GM12878 (cell line): ENCODE measurements around the gene MED25. TPM values are rescaled to one million over a fixed set of nuclear protein-coding genes. Genes with fewer than 3 reads are reported as not detected.

Experiments used
- ATAC-seq: fragments of 200-7000 bp; cut with Tn5 transposase; 3 replicates; pipeline ENCODE4 v1.9.1; 2020; ENCODE audit warnings: mild to moderate bottlenecking, moderate library complexity
- BruUV-seq: library from RNA; stranded (reverse); fragments of 400-500 nt; replicated peaks from 2 replicates; lab custom pipeline; 2021; lab: Mats Ljungman, UMichigan
- CTCF ChIA-PET: fragments of 300-600 bp; sonication (Branson Sonifier 250); formaldehyde crosslinking; extraction: SDS; loops from one replicate; lab custom pipeline; 2021; ENCODE audit warnings: inconsistent platforms; lab: Yijun Ruan, JAX
- POLR2A ChIA-PET: fragments of 350-600 bp; formaldehyde crosslinking; extraction: SDS; loops from one replicate; lab custom pipeline; 2021; ENCODE audit warnings: inconsistent platforms; lab: Charles Lee
- RAD21 ChIA-PET: fragments of 300-600 bp; sonication (Branson Sonifier 250); formaldehyde crosslinking; loops from one replicate; lab custom pipeline; 2023; ENCODE audit warnings: antibody characterized with exemption; ENCODE audit not compliant: unreplicated experiment; lab: Charles Lee
- SMC1A ChIA-PET: fragments of 300-600 bp; sonication (Branson Sonifier 250); formaldehyde crosslinking; loops from one replicate; lab custom pipeline; 2023; ENCODE audit not compliant: unreplicated experiment, uncharacterized antibody; lab: Charles Lee
- DNase-seq: peaks from one replicate; pipeline ENCODE4 v3.0.0-alpha.2; 2011; ENCODE audit warnings: low read depth, low spot score
- FAIRE-seq: peaks from 3 replicates; lab custom pipeline; 2011; peaks lifted over from hg19 to GRCh38; lab: Jason Lieb, UNC
- H2AFZ ChIP-seq: 2 replicates; pipeline ENCODE4 v1.6.0; 2011; ENCODE audit warnings: low read depth, low read length, control low read depth; ENCODE audit not compliant: control insufficient read depth
- H3K27ac ChIP-seq: 2 replicates; pipeline ENCODE4 v1.5.1; 2011; ENCODE audit warnings: control low read depth; ENCODE audit not compliant: control insufficient read depth, insufficient read depth
- H3K27me3 ChIP-seq, 2 experiments: replicated peaks in 1 of 2; 2 replicates each; pipeline versions ENCODE4 v1.6.0 to v1.6.1; 2011; ENCODE audit warnings: low read length in 1 of 2; ENCODE audit not compliant: control insufficient read depth in 2 of 2, insufficient read depth in 2 of 2
- H3K36me3 ChIP-seq, 2 experiments: 2 replicates each; pipeline ENCODE4 v1.5.1; 2011; ENCODE audit warnings: low read length in 1 of 2; ENCODE audit not compliant: control insufficient read depth in 2 of 2, insufficient read depth in 2 of 2
- H3K4me1 ChIP-seq: 2 replicates; pipeline ENCODE4 v1.6.1; 2011; ENCODE audit warnings: mild to moderate bottlenecking, low read length, moderate library complexity, mixed read lengths; ENCODE audit not compliant: control insufficient read depth, insufficient read depth
- H3K4me2 ChIP-seq: 2 replicates; pipeline ENCODE4 v1.6.0; 2011; ENCODE audit warnings: control low read depth; ENCODE audit not compliant: control insufficient read depth, insufficient read depth
- H3K4me3 ChIP-seq: fragments of 200-600 bp; sonication (generic); 2 replicates; pipeline ENCODE4 v1.5.1; 2016
- H3K79me2 ChIP-seq: 2 replicates; pipeline ENCODE4 v1.6.0; 2011; ENCODE audit warnings: low read length; ENCODE audit not compliant: control insufficient read depth, insufficient read depth
- H3K9ac ChIP-seq: 2 replicates; pipeline ENCODE4 v1.8.0; 2011; ENCODE audit warnings: low read length, control low read depth, mixed read lengths; ENCODE audit not compliant: control insufficient read depth, insufficient read depth
- H3K9me3 ChIP-seq: replicated peaks from 3 replicates; pipeline ENCODE4 v1.5.1; 2011; ENCODE audit warnings: mild to moderate bottlenecking, low read length; ENCODE audit not compliant: control insufficient read depth, insufficient read depth
- H4K20me1 ChIP-seq: 2 replicates; pipeline ENCODE4 v1.6.0; 2011; ENCODE audit not compliant: control insufficient read depth, insufficient read depth
- BCL3 ChIP-seq: IDR thresholded peaks from 2 replicates; pipeline ENCODE4 v1.6.1; 2011; ENCODE audit warnings: borderline replicate concordance, low read depth, mild to moderate bottlenecking, moderate library complexity, low read length; ENCODE audit not compliant: insufficient read depth, poor library complexity, severe bottlenecking
- EED ChIP-seq: sonication (generic); IDR thresholded peaks from 2 replicates; pipeline ENCODE4 v1.6.1; 2016; ENCODE audit warnings: antibody characterized with exemption, low read depth
- EGR1 ChIP-seq, 2 experiments: IDR thresholded peaks; 1 replicate in 1 of 2; 2 replicates in 1 of 2; pipeline ENCODE4 v1.6.1; 2011 to 2012; ENCODE audit warnings: low read depth in 2 of 2, low read length in 2 of 2, borderline replicate concordance in 1 of 2, mild to moderate bottlenecking in 1 of 2, moderate library complexity in 1 of 2
- FOXK2 ChIP-seq: fragments of 450-650 bp; IDR thresholded peaks from 2 replicates; pipeline ENCODE4 v1.6.1; 2017; ENCODE audit warnings: mild to moderate bottlenecking, moderate library complexity
- JUNB ChIP-seq: IDR thresholded peaks from 2 replicates; pipeline ENCODE4 v1.6.1; 2016; ENCODE audit warnings: antibody characterized with exemption, mild to moderate bottlenecking
- PAX5 ChIP-seq: IDR thresholded peaks from 2 replicates; pipeline ENCODE4 v1.6.1; 2011; ENCODE audit warnings: low read depth, low read length, borderline replicate concordance
- SIN3A ChIP-seq: IDR thresholded peaks from 2 replicates; pipeline ENCODE4 v1.6.1; 2012; ENCODE audit warnings: low read depth, low read length, improper control_type of control experiment
- SIX5 ChIP-seq: IDR thresholded peaks from 2 replicates; pipeline ENCODE4 v1.6.1; 2011; ENCODE audit warnings: mild to moderate bottlenecking, low read depth, low read length, moderate library complexity; ENCODE audit not compliant: severe bottlenecking
- SKIL ChIP-seq: fragments of 450-650 bp; IDR thresholded peaks from 2 replicates; pipeline ENCODE4 v1.6.1; 2017; ENCODE audit warnings: mild to moderate bottlenecking, low read depth, inconsistent platforms; ENCODE audit not compliant: poor library complexity, severe bottlenecking
- SMC3 ChIP-seq: IDR thresholded peaks from 2 replicates; pipeline ENCODE4 v1.6.1; 2011; ENCODE audit warnings: low read length, improper control_type of control experiment, borderline replicate concordance
- SP1 ChIP-seq: IDR thresholded peaks from one replicate; pipeline ENCODE4 v1.6.1; 2011; ENCODE audit warnings: low read depth, low read length
- SUZ12 ChIP-seq: fragments of 200-600 bp; sonication (generic); IDR thresholded peaks from one replicate; pipeline ENCODE4 v1.6.1; 2018; ENCODE audit warnings: antibody characterized with exemption, mild to moderate bottlenecking; ENCODE audit not compliant: unreplicated experiment
- YBX1 ChIP-seq: fragments of 450-650 bp; IDR thresholded peaks from 2 replicates; pipeline ENCODE4 v1.6.1; 2016; ENCODE audit warnings: antibody characterized with exemption
- ZBED1 ChIP-seq: IDR thresholded peaks from 2 replicates; pipeline ENCODE4 v1.6.1; 2016; ENCODE audit warnings: borderline replicate concordance
- WGBS: methylation state at CpG from one replicate; pipeline ENCODE4 v1.1.6; 2016; ENCODE audit warnings: low lambda C conversion rate; ENCODE audit not compliant: insufficient replicate concordance, insufficient coverage; ENCODE audit errors: missing lambda C conversion rate; 5-methylcytosine and 5-hydroxymethylcytosine counted together
- in situ Hi-C: fragments of 300-500 bp; cut with MboI; formaldehyde crosslinking; loops from 9 replicates; pipeline ENCODE4 v1.14.3; 2018; ENCODE audit warnings: mixed read lengths
- intact Hi-C: fragments of 100-400 bp; cut with micrococcal nuclease; formaldehyde crosslinking; loops from one replicate; pipeline ENCODE4 v1.14.2; 2022; ENCODE audit not compliant: unreplicated experiment
- polyA plus RNA-seq, 11 experiments: library from polyadenylated mRNA; depleted of rRNA in 4 of 11; unstranded in 6 of 11; stranded (reverse) in 5 of 11; fragments of >200 nt; fragmentation: Nextera tagmentation in 4 of 11; fragmentation: Illumina TruSeq in 1 of 11; extraction: Ambion mirVana in 4 of 11; extraction: Trizol in 1 of 11; gene quantifications; 1 replicate in 1 of 11; 2 replicates in 10 of 11; pipeline versions ENCODE4 v1.2.1 to v1.2.3, GENCODE V29; 2011 to 2016; ENCODE audit warnings: inconsistent platforms in 2 of 11, missing spikeins in 2 of 11, low read depth in 1 of 11
- total RNA-seq, 4 experiments: library from RNA; depleted of rRNA in 3 of 4; stranded (reverse); fragments of >200 nt in 3 of 4; fragmentation: Illumina TruSeq in 1 of 4; extraction: Trizol in 1 of 4; gene quantifications; 2 replicates each; pipeline versions ENCODE4 v1.2.1 to v1.2.3, GENCODE V29; 2013 to 2021
- TF ChIP-seq, protein P1 (sequence below): fragments of 450-650 bp; IDR thresholded peaks from 2 replicates; pipeline ENCODE4 v1.6.1; 2017; ENCODE audit warnings: mild to moderate bottlenecking, moderate library complexity

MED25 gene
- total and polyA plus RNA-seq, 10 of the 15 experiments (the other 5 are each of a cell fraction or from before 2014, with no cell fraction given): 3.5 to 53.9 (median 17.1) TPM

DNA sequence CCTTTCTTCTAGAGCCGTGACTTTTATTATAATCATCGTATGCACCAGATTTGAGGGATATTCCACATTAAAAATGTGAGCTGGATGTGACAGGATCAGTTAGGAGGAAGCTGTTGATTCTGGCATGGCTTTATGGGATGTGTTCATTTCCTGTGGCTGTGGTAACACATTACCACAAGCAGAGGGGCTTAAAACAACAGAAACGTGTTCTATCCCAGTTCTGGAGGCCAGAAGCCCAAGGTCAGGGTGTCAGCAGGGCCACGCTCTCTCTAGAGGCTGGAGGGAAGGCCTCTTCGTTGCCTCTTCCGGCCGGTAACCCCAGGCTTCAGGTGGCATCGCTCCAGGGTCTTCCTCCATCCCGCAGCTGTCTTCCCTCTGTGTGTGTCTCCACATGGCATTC lies 14.5 kb downstream of the MED25 start (continued):
- TF ChIP-seq SKIL (no peak), SP1 (no peak), SUZ12 (no peak), SMC3 (no peak)

GRCh38 chr19:49833599-49833998 lies 15.5 kb downstream of the MED25 start:
- Histone ChIP-seq H3K9me3 (no peaks in the 10 kb centered on the region), H3K27me3 (no peaks in the 10 kb centered on the region), H3K9ac (no peak overlapping the region), H3K36me3 (peaks cover 17 to 33% of the 10 kb centered on the region in 2 experiments), H3K4me1 (no peaks in the 10 kb centered on the region), H3K4me2 (no peak overlapping the region), H3K27ac (no peak overlapping the region), H4K20me1 (no peaks in the 10 kb centered on the region), H2AFZ (no peak overlapping the region), H3K79me2 (no peaks in the 10 kb centered on the region), H3K4me3 (no peak overlapping the region)
- no peak for DNase-seq
- ChIA-PET CTCF (no interaction called here), RAD21 (no interaction called here), POLR2A (interaction anchor here (0.5 kb wide), 1 partner anchor 118 kb away, joined by 3 read pairs; no protein-coding TSS in a partner anchor), SMC1A (no interaction called here)
- no peak for ATAC-seq
- in situ Hi-C loops: no loop called here
- BruUV-seq: no TSS peak
- no peak for FAIRE-seq
- WGBS: 86% methylated on average over 7 of the region's 7 CpGs
- intact Hi-C loops: no loop called here
- TF ChIP-seq SIX5: no peak
- no peak for TF ChIP-seq ZBED1
- TF ChIP-seq EED: no peak
- TF ChIP-seq BCL3: no peak
- no peak for TF ChIP-seq JUNB
- no peak for TF ChIP-seq EGR1 (IDR thresholded peaks at IDR 0.05; ENCODE audit: borderline replicate concordance in 1 of 2, low read depth in 2 of 2, low read length in 2 of 2)
- TF ChIP-seq SMC3: no peak
- no peak for TF ChIP-seq PAX5
- TF ChIP-seq FOXK2: no peak
- TF ChIP-seq, protein P1, sequence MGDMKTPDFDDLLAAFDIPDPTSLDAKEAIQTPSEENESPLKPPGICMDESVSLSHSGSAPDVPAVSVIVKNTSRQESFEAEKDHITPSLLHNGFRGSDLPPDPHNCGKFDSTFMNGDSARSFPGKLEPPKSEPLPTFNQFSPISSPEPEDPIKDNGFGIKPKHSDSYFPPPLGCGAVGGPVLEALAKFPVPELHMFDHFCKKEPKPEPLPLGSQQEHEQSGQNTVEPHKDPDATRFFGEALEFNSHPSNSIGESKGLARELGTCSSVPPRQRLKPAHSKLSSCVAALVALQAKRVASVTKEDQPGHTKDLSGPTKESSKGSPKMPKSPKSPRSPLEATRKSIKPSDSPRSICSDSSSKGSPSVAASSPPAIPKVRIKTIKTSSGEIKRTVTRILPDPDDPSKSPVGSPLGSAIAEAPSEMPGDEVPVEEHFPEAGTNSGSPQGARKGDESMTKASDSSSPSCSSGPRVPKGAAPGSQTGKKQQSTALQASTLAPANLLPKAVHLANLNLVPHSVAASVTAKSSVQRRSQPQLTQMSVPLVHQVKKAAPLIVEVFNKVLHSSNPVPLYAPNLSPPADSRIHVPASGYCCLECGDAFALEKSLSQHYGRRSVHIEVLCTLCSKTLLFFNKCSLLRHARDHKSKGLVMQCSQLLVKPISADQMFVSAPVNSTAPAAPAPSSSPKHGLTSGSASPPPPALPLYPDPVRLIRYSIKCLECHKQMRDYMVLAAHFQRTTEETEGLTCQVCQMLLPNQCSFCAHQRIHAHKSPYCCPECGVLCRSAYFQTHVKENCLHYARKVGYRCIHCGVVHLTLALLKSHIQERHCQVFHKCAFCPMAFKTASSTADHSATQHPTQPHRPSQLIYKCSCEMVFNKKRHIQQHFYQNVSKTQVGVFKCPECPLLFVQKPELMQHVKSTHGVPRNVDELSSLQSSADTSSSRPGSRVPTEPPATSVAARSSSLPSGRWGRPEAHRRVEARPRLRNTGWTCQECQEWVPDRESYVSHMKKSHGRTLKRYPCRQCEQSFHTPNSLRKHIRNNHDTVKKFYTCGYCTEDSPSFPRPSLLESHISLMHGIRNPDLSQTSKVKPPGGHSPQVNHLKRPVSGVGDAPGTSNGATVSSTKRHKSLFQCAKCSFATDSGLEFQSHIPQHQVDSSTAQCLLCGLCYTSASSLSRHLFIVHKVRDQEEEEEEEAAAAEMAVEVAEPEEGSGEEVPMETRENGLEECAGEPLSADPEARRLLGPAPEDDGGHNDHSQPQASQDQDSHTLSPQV: no peak
- TF ChIP-seq YBX1: no peak
- TF ChIP-seq SIN3A: no peak
